Measurements from ENCODE around the gene TMEM88. TPM values are rescaled to one million over a fixed set of nuclear protein-coding genes. Genes with fewer than 3 reads are reported as not detected.

Gene TMEM88
- total RNA-seq, 1 donor from 2014 or later = 26.3 TPM

DNA sequence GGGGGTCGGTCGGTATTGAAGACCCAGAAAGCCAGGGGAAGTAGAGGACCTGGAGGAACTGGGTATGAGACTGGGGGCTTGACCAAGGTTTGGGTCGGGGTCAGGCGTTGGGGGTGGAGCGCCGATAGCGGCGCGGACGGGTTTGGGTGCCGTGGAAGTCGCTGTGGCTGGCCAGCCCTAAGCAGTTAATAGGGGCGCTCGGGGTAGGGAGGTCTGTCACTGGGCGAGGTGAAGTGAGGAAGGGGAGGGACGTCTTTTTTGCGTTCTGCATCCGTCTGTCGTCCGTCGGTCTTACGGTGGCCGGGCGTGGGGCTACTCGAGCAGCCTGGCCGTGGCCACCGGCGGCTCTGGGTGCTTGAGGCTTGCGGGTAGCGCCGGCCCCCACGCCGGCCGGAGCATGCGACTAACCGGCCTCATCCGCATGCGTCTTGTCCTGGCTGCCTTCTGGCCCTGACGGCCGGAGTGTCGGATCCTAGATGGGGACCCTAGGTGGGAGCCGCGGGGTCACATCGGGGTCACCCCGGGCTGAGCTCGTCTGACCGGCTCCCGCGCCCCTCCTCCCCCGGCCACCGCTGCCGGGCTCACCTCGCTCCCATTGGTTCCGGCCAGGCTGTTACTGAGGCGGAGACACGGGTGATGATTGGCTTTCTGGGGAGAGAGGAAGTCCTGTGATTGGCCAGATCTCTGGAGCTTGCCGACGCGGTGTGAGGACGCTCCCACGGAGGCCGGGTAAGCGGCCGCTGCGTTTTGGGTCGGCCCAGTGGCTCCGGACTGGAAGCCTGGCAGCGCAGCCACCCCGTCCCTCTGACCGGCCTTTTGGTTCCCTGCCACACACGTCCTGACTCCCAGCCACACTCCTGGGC is 10.3 kb upstream of the TMEM88 start:
- TF ChIP-seq, protein P1, sequence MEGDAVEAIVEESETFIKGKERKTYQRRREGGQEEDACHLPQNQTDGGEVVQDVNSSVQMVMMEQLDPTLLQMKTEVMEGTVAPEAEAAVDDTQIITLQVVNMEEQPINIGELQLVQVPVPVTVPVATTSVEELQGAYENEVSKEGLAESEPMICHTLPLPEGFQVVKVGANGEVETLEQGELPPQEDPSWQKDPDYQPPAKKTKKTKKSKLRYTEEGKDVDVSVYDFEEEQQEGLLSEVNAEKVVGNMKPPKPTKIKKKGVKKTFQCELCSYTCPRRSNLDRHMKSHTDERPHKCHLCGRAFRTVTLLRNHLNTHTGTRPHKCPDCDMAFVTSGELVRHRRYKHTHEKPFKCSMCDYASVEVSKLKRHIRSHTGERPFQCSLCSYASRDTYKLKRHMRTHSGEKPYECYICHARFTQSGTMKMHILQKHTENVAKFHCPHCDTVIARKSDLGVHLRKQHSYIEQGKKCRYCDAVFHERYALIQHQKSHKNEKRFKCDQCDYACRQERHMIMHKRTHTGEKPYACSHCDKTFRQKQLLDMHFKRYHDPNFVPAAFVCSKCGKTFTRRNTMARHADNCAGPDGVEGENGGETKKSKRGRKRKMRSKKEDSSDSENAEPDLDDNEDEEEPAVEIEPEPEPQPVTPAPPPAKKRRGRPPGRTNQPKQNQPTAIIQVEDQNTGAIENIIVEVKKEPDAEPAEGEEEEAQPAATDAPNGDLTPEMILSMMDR (IDR thresholded peaks at IDR 0.05) = no peak
- TF ChIP-seq POLR2A (IDR thresholded peaks at IDR 0.05) (peak in 1 of 2 donors; percentile 65), POLR2AphosphoS5 (IDR thresholded peaks at IDR 0.05; ENCODE audit: insufficient read depth in 1 of 2, low read depth in 1 of 2) (peak; percentile 92 to 95)
- peak in 1 of 2 donors; percentile 98 for DNase-seq (ENCODE audit: extremely low spot score in 2 of 2)
- Histone ChIP-seq H3K27ac (peak overlapping the region; percentile 99), H3K9me3 (no peaks in the 10 kb centered on the region), H3K4me3 (peak overlapping the region; percentile 58 to 69), H3K36me3 (peaks cover 0 to 37% of the 10 kb centered on the region in 2 donors), H3K27me3 (no peaks in the 10 kb centered on the region), H3K4me1 (peaks cover 54% of the 10 kb centered on the region)
- intact Hi-C loops (cut with DNase I) = loop anchor here (5.0 kb wide), 1 partner anchor 267 kb away; the partner anchor contains the start of gene CD68

- peaks cover 44% of the 10 kb centered on the region for H3K4me1 ChIP-seq
- DNase-seq (ENCODE audit: extremely low spot score in 2 of 2) = no peak
- peak overlapping the region; percentile 99 for H3K27ac ChIP-seq
- no peaks in the 10 kb centered on the region for H3K27me3 ChIP-seq
- TF ChIP-seq POLR2AphosphoS5 (IDR thresholded peaks at IDR 0.05; ENCODE audit: insufficient read depth in 1 of 2, low read depth in 1 of 2) = no peak
- no peaks in the 10 kb centered on the region for H3K9me3 ChIP-seq
- peak overlapping the region; percentile 58 to 69 for H3K4me3 ChIP-seq
- intact Hi-C loops (cut with DNase I) = no loop called here
- peaks cover 0 to 44% of the 10 kb centered on the region in 2 donors for H3K36me3 ChIP-seq
These were observed 9.4 kb upstream of the TMEM88 start for GRCh38 chr17:7845359-7846062.

GRCh38 chr17:7846063-7846735 is 8.7 kb upstream of the TMEM88 start:
- intact Hi-C loops (cut with DNase I) = no loop called here
- DNase-seq (ENCODE audit: extremely low spot score in 2 of 2) = no peak

DNA sequence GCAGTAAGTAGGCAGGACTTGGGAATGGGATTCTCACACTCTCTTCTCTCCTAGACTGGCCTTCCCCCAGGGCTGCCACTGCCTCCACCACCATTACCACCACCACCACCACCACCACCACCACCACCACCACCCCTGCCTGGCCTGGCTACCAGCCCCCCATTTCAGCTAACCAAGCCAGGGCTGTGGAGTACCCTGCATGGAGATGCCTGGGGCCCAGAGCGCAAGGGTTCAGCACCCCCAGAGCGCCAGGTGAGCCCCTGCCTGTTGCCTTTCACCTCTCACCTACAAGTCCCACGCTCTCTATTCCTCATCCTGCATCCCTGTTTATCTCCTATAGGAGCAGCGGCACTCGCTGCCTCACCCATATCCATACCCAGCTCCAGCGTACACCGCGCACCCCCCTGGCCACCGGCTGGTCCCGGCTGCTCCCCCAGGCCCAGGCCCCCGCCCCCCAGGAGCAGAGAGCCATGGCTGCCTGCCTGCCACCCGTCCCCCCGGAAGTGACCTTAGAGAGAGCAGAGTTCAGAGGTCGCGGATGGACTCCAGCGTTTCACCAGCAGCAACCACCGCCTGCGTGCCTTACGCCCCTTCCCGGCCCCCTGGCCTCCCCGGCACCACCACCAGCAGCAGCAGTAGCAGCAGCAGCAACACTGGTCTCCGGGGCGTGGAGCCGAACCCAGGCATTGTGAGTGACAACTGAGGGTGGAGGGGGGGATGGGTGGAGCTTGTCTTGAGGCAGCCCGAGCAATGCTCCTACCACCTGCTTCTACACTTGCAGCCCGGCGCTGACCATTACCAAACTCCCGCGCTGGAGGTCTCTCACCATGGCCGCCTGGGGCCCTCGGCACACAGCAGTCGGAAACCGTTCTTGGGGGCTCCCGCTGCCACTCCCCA is 7.9 kb upstream of the TMEM88 start:
- Histone ChIP-seq H3K9me3 (no peaks in the 10 kb centered on the region), H3K27ac (no peak overlapping the region), H3K36me3 (peaks cover 0 to 44% of the 10 kb centered on the region in 2 donors), H3K27me3 (no peaks in the 10 kb centered on the region), H3K4me1 (peaks cover 43% of the 10 kb centered on the region), H3K4me3 (no peak overlapping the region)
- no peak for DNase-seq (ENCODE audit: extremely low spot score in 2 of 2)
- intact Hi-C loops (cut with DNase I) = no loop called here
- TF ChIP-seq POLR2A (IDR thresholded peaks at IDR 0.05) (no peak), POLR2AphosphoS5 (IDR thresholded peaks at IDR 0.05; ENCODE audit: insufficient read depth in 1 of 2, low read depth in 1 of 2) (no peak)
- TF ChIP-seq, protein P1 (IDR thresholded peaks at IDR 0.05) = no peak

More at GRCh38 chr17:7846063-7846735, 8.7 kb upstream of the TMEM88 start:
- Histone ChIP-seq H3K27ac (no peak overlapping the region), H3K36me3 (peaks cover 0 to 44% of the 10 kb centered on the region in 2 donors), H3K4me3 (no peak overlapping the region), H3K4me1 (peaks cover 38% of the 10 kb centered on the region), H3K27me3 (no peaks in the 10 kb centered on the region), H3K9me3 (no peaks in the 10 kb centered on the region)
- TF ChIP-seq, protein P1 (IDR thresholded peaks at IDR 0.05) = no peak
